Keratinocyte (primary cell): ENCODE results near the gene LIN7A. TPM values are rescaled to one million over a fixed set of nuclear protein-coding genes. Genes with fewer than 3 reads are reported as not detected.

ENCODE experiments used
- DNase-seq: peaks from one replicate; pipeline ENCODE4 v3.0.0-alpha.2; 2011; ENCODE audit warnings: low read depth, missing footprints, low spot score
- FAIRE-seq: peaks from 2 replicates; lab custom pipeline; 2011; peaks lifted over from hg19 to GRCh38; lab: Jason Lieb, UNC
- H2AFZ ChIP-seq: 2 replicates; pipeline ENCODE4 v1.6.0; 2012; ENCODE audit warnings: low read length, control low read depth, inconsistent platforms; ENCODE audit not compliant: control insufficient read depth
- H3K27ac ChIP-seq: 2 replicates; pipeline ENCODE4 v1.5.1; 2011; ENCODE audit warnings: low read length; ENCODE audit not compliant: control insufficient read depth, insufficient read depth
- H3K27me3 ChIP-seq: 3 replicates; pipeline ENCODE4 v1.6.0; 2011; ENCODE audit warnings: low read length; ENCODE audit not compliant: control insufficient read depth, insufficient read depth; ENCODE audit errors: extremely low read depth
- H3K36me3 ChIP-seq, 2 experiments: 2 replicates in 1 of 2; 3 replicates in 1 of 2; pipeline ENCODE4 v1.5.1; 2011; ENCODE audit warnings: low read length in 2 of 2, mild to moderate bottlenecking in 1 of 2; ENCODE audit not compliant: control insufficient read depth in 2 of 2, insufficient read depth in 2 of 2; ENCODE audit errors: extremely low read depth in 1 of 2
- H3K4me1 ChIP-seq: 3 replicates; pipeline ENCODE4 v1.5.1; 2011; ENCODE audit warnings: low read length; ENCODE audit not compliant: control insufficient read depth, insufficient read depth; ENCODE audit errors: extremely low read depth
- H3K4me2 ChIP-seq: 3 replicates; pipeline ENCODE4 v1.6.0; 2011; ENCODE audit warnings: low read depth, low read length; ENCODE audit not compliant: control insufficient read depth, insufficient read depth; ENCODE audit errors: extremely low read depth
- H3K4me3 ChIP-seq, 3 experiments: fragments of 200-600 bp in 1 of 3; sonication (generic) in 1 of 3; 2 replicates in 2 of 3; 3 replicates in 1 of 3; pipeline ENCODE4 v1.5.1; 2011 to 2016; ENCODE audit warnings: low read length in 3 of 3, mild to moderate bottlenecking in 3 of 3, control low read depth in 2 of 3, inconsistent platforms in 1 of 3, low read depth in 1 of 3, mixed read lengths in 1 of 3, mixed run types in 1 of 3, moderate library complexity in 1 of 3; ENCODE audit not compliant: control insufficient read depth in 2 of 3, insufficient read depth in 2 of 3; ENCODE audit errors: extremely low read depth in 1 of 3
- H3K79me2 ChIP-seq: 2 replicates; pipeline ENCODE4 v1.6.0; 2012; ENCODE audit warnings: low read length; ENCODE audit not compliant: control insufficient read depth, insufficient read depth
- H3K9ac ChIP-seq: 3 replicates; pipeline ENCODE4 v1.6.0; 2011; ENCODE audit warnings: low read length; ENCODE audit not compliant: control insufficient read depth, insufficient read depth; ENCODE audit errors: extremely low read depth
- H3K9me1 ChIP-seq: 3 replicates; pipeline ENCODE4 v1.6.0; 2011; ENCODE audit warnings: low read length; ENCODE audit not compliant: control insufficient read depth, insufficient read depth; ENCODE audit errors: extremely low read depth
- H3K9me3 ChIP-seq: 2 replicates; pipeline ENCODE4 v1.5.1; 2012; ENCODE audit warnings: low read depth, low read length; ENCODE audit not compliant: control insufficient read depth
- H4K20me1 ChIP-seq: 3 replicates; pipeline ENCODE4 v1.6.0; 2011; ENCODE audit warnings: low read length; ENCODE audit not compliant: control insufficient read depth, insufficient read depth; ENCODE audit errors: extremely low read depth
- CTCF ChIP-seq, 3 experiments: IDR thresholded peaks in 1 of 3; conservative IDR thresholded peaks in 1 of 3; optimal IDR thresholded peaks in 1 of 3; 2 replicates in 2 of 3; 3 replicates in 1 of 3; pipeline versions ENCODE3 to v1.5.1; 2011; ENCODE audit warnings: low read length in 3 of 3, mild to moderate bottlenecking in 3 of 3, moderate library complexity in 2 of 3, control low read depth in 1 of 3, inconsistent platforms in 1 of 3; ENCODE audit not compliant: insufficient read depth in 2 of 3; ENCODE audit errors: extremely low read depth in 1 of 3
- EZH2 ChIP-seq: IDR thresholded peaks from one replicate; pipeline ENCODE4 v1.6.1; 2012; ENCODE audit warnings: inconsistent platforms, mild to moderate bottlenecking, low read length, moderate library complexity
- dilution Hi-C: fragments of 300-500 bp; cut with MboI; formaldehyde crosslinking; loops from one replicate; pipeline ENCODE4 v1.7.0; 2020; ENCODE audit warnings: low sequenced_read_pairs; ENCODE audit not compliant: extremely low pct_ligation_motif_present
- polyA plus RNA-seq, 5 experiments: library from polyadenylated mRNA; depleted of rRNA in 3 of 5; stranded (reverse) in 3 of 5; stranded (forward) in 1 of 5; unstranded in 1 of 5; fragments of >200 nt; gene quantifications; 1 replicate in 1 of 5; 2 replicates in 3 of 5; 3 replicates in 1 of 5; pipeline versions ENCODE4 v1.2.1 to v1.2.3, GENCODE V29; 2011 to 2012; ENCODE audit warnings: missing spikeins in 2 of 5, low read depth in 1 of 5, low replicate concordance in 1 of 5

LIN7A gene
- polyA plus RNA-seq, 1 donor (not counting 4 experiments of a cell fraction or from before 2014, with no cell fraction given), result not detected

GRCh38 chr12:80778005-80778541, 159.7 kb downstream of the LIN7A start:
- dilution Hi-C loops, result no loop called here
- Histone ChIP-seq H3K79me2 (no peaks in the 10 kb centered on the region), H3K36me3 (no peaks in the 10 kb centered on the region), H3K4me1 (peaks cover 7% of the 10 kb centered on the region), H3K4me2 (peak overlapping the region; percentile 53), H3K9ac (no peak overlapping the region), H3K27ac (peak overlapping the region; percentile 42), H3K4me3 (no peak overlapping the region), H3K9me1 (no peaks in the 10 kb centered on the region), H2AFZ (no peak overlapping the region), H3K9me3 (no peaks in the 10 kb centered on the region), H4K20me1 (no peaks in the 10 kb centered on the region), H3K27me3 (no peaks in the 10 kb centered on the region)
- no peak for TF ChIP-seq EZH2
- no peak for TF ChIP-seq CTCF (optimal IDR thresholded peaks at IDR 0.05 in 1 of 3, IDR thresholded peaks at IDR 0.05 in 1 of 3, conservative IDR thresholded peaks at IDR 0.05 in 1 of 3; ENCODE audit: extremely low read depth in 1 of 3, insufficient read depth in 2 of 3, low read length in 3 of 3)
- FAIRE-seq (peak; percentile 92), DNase-seq (peak; percentile 71)

- DNase-seq (no peak), FAIRE-seq (no peak)
- H4K20me1 ChIP-seq, result no peaks in the 10 kb centered on the region
- H3K9me1 ChIP-seq, result no peaks in the 10 kb centered on the region
- no peak overlapping the region for H3K4me3 ChIP-seq
- H3K9ac ChIP-seq, result no peak overlapping the region
- dilution Hi-C loops, result no loop called here
- peak overlapping the region; percentile 16 for H2AFZ ChIP-seq
- peaks cover 7% of the 10 kb centered on the region for H3K4me1 ChIP-seq
- H3K27me3 ChIP-seq, result no peaks in the 10 kb centered on the region
- no peaks in the 10 kb centered on the region for H3K36me3 ChIP-seq
- H3K27ac ChIP-seq, result peak overlapping the region; percentile 42
- no peaks in the 10 kb centered on the region for H3K9me3 ChIP-seq
- no peaks in the 10 kb centered on the region for H3K79me2 ChIP-seq
- no peak for TF ChIP-seq EZH2
- TF ChIP-seq CTCF (optimal IDR thresholded peaks at IDR 0.05 in 1 of 3, IDR thresholded peaks at IDR 0.05 in 1 of 3, conservative IDR thresholded peaks at IDR 0.05 in 1 of 3; ENCODE audit: extremely low read depth in 1 of 3, insufficient read depth in 2 of 3, low read length in 3 of 3), result no peak
- peak overlapping the region; percentile 53 for H3K4me2 ChIP-seq
Measured at GRCh38 chr12:80777587-80777986, 160.1 kb downstream of the LIN7A start.
